ENCODE results near the gene EIF3A.

DNA sequence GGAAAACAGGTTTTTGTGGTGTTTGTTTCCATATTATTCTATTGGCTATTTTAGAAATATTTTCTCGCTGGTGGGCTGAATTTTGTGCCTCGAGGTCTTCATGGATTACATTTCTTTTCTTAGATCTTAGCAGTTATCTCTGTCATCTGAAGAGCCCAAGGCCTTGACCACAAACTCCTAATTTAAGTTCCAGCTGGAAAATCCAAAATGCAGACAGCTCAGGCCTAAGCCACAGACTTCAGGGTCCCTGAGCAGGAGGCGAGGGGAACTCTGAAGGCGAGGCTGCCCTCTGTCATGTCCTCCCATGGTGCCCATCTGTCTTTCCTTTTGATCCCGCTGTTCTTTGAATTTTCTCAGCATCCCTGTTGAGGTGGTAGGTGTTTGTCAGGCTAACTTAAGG, 37.6 kb upstream of the EIF3A start:
- TF ChIP-seq EP300 (IDR thresholded peaks at IDR 0.05) (no peak), POLR2A (IDR thresholded peaks at IDR 0.05; ENCODE audit: low read depth) (no peak)

Data from esophagus muscularis mucosa (tissue), 2 donors.